ENCODE data around the gene AGAP3.

Gene AGAP3

GRCh38 chr7:151056283-151056665, 30.0 kb upstream of the AGAP3 start:
- Histone ChIP-seq H2BK12ac (ENCODE audit: low read length) (no peak overlapping the region), H3K27ac (replicated peaks; ENCODE audit: low read length) (no peak overlapping the region), H3K18ac (ENCODE audit: low read length) (no peak overlapping the region), H2BK120ac (ENCODE audit: low read depth, low read length) (no peak overlapping the region), H3K27me3 (ENCODE audit: control insufficient read depth in 3 of 3, insufficient read depth in 3 of 3, low read depth in 1 of 3, low read length in 3 of 3) (peaks cover 0 to 31% (median 0%) of the 10 kb centered on the region in 3 experiments), H2BK5ac (ENCODE audit: low read length) (no peak overlapping the region), H3K14ac (ENCODE audit: low read length) (no peak overlapping the region), H2BK15ac (ENCODE audit: low read length) (no peak overlapping the region), H4K91ac (ENCODE audit: low read depth, low read length, poor library complexity) (no peak overlapping the region), H3K4me3 (ENCODE audit: low read length in 2 of 2) (no peak overlapping the region), H3K4me2 (ENCODE audit: insufficient read depth, low read length, poor library complexity, severe bottlenecking) (no peak overlapping the region), H3K23ac (ENCODE audit: low read depth, low read length, poor library complexity) (no peak overlapping the region), H2AFZ (ENCODE audit: low read length) (no peak overlapping the region), H3K9me3 (replicated peaks in 1 of 2; ENCODE audit: control insufficient read depth in 2 of 2, insufficient read depth in 1 of 2, low read depth in 1 of 2, low read length in 2 of 2) (peaks cover 0 to 2% of the 10 kb centered on the region in 2 donors), H3K9ac (ENCODE audit: low read depth, low read length, poor library complexity) (no peak overlapping the region), H3K4ac (ENCODE audit: low read length) (no peak overlapping the region), H3K4me1 (ENCODE audit: control insufficient read depth in 2 of 2, insufficient read depth in 1 of 2, low read depth in 1 of 2, low read length in 2 of 2) (peaks cover 22 to 23% of the 10 kb centered on the region in 2 donors), H3K36me3 (replicated peaks in 1 of 2; ENCODE audit: control insufficient read depth in 2 of 2, insufficient read depth in 2 of 2, low read length in 2 of 2) (peaks cover 3 to 4% of the 10 kb centered on the region in 2 donors), H2AK5ac (ENCODE audit: low read depth, low read length) (no peak overlapping the region), H4K8ac (ENCODE audit: low read depth, low read length) (no peak overlapping the region), H3K79me1 (ENCODE audit: low read depth, low read length) (peaks cover 3% of the 10 kb centered on the region)
- WGBS, 2 donors (ENCODE audit: extremely low coverage in 2 of 2, insufficient read length in 2 of 2, insufficient replicate concordance in 1 of 2) = no CpG with 5 or more reads among the region's 6 CpGs
- DNase-seq (ENCODE audit: low spot score) = no peak

- Histone ChIP-seq H3K18ac (ENCODE audit: low read length) (no peak overlapping the region), H3K27me3 (ENCODE audit: control insufficient read depth in 3 of 3, insufficient read depth in 3 of 3, low read depth in 1 of 3, low read length in 3 of 3) (peaks cover 0 to 33% (median 0%) of the 10 kb centered on the region in 3 experiments), H2AFZ (ENCODE audit: low read length) (peak overlapping the region; percentile 86), H3K23ac (ENCODE audit: low read depth, low read length, poor library complexity) (peak overlapping the region; percentile 15), H4K8ac (ENCODE audit: low read depth, low read length) (no peak overlapping the region), H2AK5ac (ENCODE audit: low read depth, low read length) (no peak overlapping the region), H4K91ac (ENCODE audit: low read depth, low read length, poor library complexity) (no peak overlapping the region), H3K36me3 (replicated peaks in 1 of 2; ENCODE audit: control insufficient read depth in 2 of 2, insufficient read depth in 2 of 2, low read length in 2 of 2) (peaks cover 3 to 7% of the 10 kb centered on the region in 2 donors), H3K79me1 (ENCODE audit: low read depth, low read length) (peaks cover 3% of the 10 kb centered on the region), H2BK5ac (ENCODE audit: low read length) (no peak overlapping the region), H3K14ac (ENCODE audit: low read length) (no peak overlapping the region), H2BK15ac (ENCODE audit: low read length) (no peak overlapping the region), H3K9ac (ENCODE audit: low read depth, low read length, poor library complexity) (peak overlapping the region; percentile 18), H3K27ac (replicated peaks; ENCODE audit: low read length) (no peak overlapping the region), H3K4me3 (ENCODE audit: low read length in 2 of 2) (peak overlapping the region; percentile 61 to 81), H3K4me1 (ENCODE audit: control insufficient read depth in 2 of 2, insufficient read depth in 1 of 2, low read depth in 1 of 2, low read length in 2 of 2) (peaks cover 25 to 29% of the 10 kb centered on the region in 2 donors), H3K4me2 (ENCODE audit: insufficient read depth, low read length, poor library complexity, severe bottlenecking) (peak overlapping the region; percentile 72), H2BK120ac (ENCODE audit: low read depth, low read length) (no peak overlapping the region), H3K9me3 (replicated peaks in 1 of 2; ENCODE audit: control insufficient read depth in 2 of 2, insufficient read depth in 1 of 2, low read depth in 1 of 2, low read length in 2 of 2) (peaks cover 0 to 2% of the 10 kb centered on the region in 2 donors), H2BK12ac (ENCODE audit: low read length) (no peak overlapping the region), H3K4ac (ENCODE audit: low read length) (no peak overlapping the region)
- no CpG with 5 or more reads among the region's 29 CpGs for WGBS, 2 donors (ENCODE audit: extremely low coverage in 2 of 2, insufficient read length in 2 of 2, insufficient replicate concordance in 1 of 2)
- no peak for DNase-seq (ENCODE audit: low spot score)
Measured at GRCh38 chr7:151056666-151057505, 29.4 kb upstream of the AGAP3 start.

GRCh38 chr7:151057506-151057988, 28.7 kb upstream of the AGAP3 start, which contains the start of gene CDK5:
Gene CDK5, minus strand, starts transcription at chr7:151057897. Its CDS starts 49 bp downstream, at chr7:151057848.
- H3K18ac ChIP-seq (ENCODE audit: low read length) = peak within 1 kb of the TSS; percentile 66
- H3K27ac ChIP-seq (replicated peaks; ENCODE audit: low read length) = peak within 1 kb of the TSS; percentile 57
- H3K4me1 ChIP-seq (ENCODE audit: control insufficient read depth in 2 of 2, insufficient read depth in 1 of 2, low read depth in 1 of 2, low read length in 2 of 2) = peaks cover 25 to 34% of the 10 kb centered on the region in 2 donors
- H3K9me3 ChIP-seq (replicated peaks in 1 of 2; ENCODE audit: control insufficient read depth in 2 of 2, insufficient read depth in 1 of 2, low read depth in 1 of 2, low read length in 2 of 2) = peaks cover 0 to 1% of the 10 kb centered on the region in 2 donors
- no peak within 1 kb of the TSS for H3K14ac ChIP-seq (ENCODE audit: low read length)
- peaks cover 2% of the 10 kb centered on the region for H3K79me1 ChIP-seq (ENCODE audit: low read depth, low read length)
- H3K4me3 ChIP-seq (ENCODE audit: low read length in 2 of 2) = peak within 1 kb of the TSS; percentile 61 to 81
- H3K4ac ChIP-seq (ENCODE audit: low read length) = no peak within 1 kb of the TSS
- no peak within 1 kb of the TSS for H2BK5ac ChIP-seq (ENCODE audit: low read length)
- WGBS, 2 donors (ENCODE audit: extremely low coverage in 2 of 2, insufficient read length in 2 of 2, insufficient replicate concordance in 1 of 2) = no CpG with 5 or more reads among the region's 30 CpGs
- H3K4me2 ChIP-seq (ENCODE audit: insufficient read depth, low read length, poor library complexity, severe bottlenecking) = peak within 1 kb of the TSS; percentile 72
- H3K9ac ChIP-seq (ENCODE audit: low read depth, low read length, poor library complexity) = peak within 1 kb of the TSS; percentile 71
- H2BK120ac ChIP-seq (ENCODE audit: low read depth, low read length) = no peak within 1 kb of the TSS
- peaks cover 2 to 12% of the 10 kb centered on the region in 2 donors for H3K36me3 ChIP-seq (replicated peaks in 1 of 2; ENCODE audit: control insufficient read depth in 2 of 2, insufficient read depth in 2 of 2, low read length in 2 of 2)
- H2AK5ac ChIP-seq (ENCODE audit: low read depth, low read length) = no peak within 1 kb of the TSS
- H4K91ac ChIP-seq (ENCODE audit: low read depth, low read length, poor library complexity) = no peak within 1 kb of the TSS
- H2BK15ac ChIP-seq (ENCODE audit: low read length) = no peak within 1 kb of the TSS
- peaks cover 0 to 30% (median 0%) of the 10 kb centered on the region in 3 experiments for H3K27me3 ChIP-seq (ENCODE audit: control insufficient read depth in 3 of 3, insufficient read depth in 3 of 3, low read depth in 1 of 3, low read length in 3 of 3)
- peak within 1 kb of the TSS; percentile 15 for H3K23ac ChIP-seq (ENCODE audit: low read depth, low read length, poor library complexity)
- H4K8ac ChIP-seq (ENCODE audit: low read depth, low read length) = no peak within 1 kb of the TSS
- peak within 1 kb of the TSS; percentile 86 for H2AFZ ChIP-seq (ENCODE audit: low read length)
- DNase-seq (ENCODE audit: low spot score) = no peak
- no peak within 1 kb of the TSS for H2BK12ac ChIP-seq (ENCODE audit: low read length)

Measured in neuronal stem cell (in vitro differentiated cells).